DND-41 (cell line): Measurements from ENCODE around the gene PCDH9.

Experiments used
- ATAC-seq: fragments of 200-7000 bp; cut with Tn5 transposase; 3 replicates; pipeline ENCODE4 v1.9.1; 2021; ENCODE audit warnings: low read depth; ENCODE audit not compliant: insufficient read depth
- DNase-seq: peaks from one replicate; pipeline ENCODE4 v3.0.0-alpha.2; 2020
- H2AFZ ChIP-seq: 2 replicates; pipeline ENCODE4 v1.6.0; 2012; ENCODE audit warnings: low read depth, low read length
- H3K27ac ChIP-seq: 2 replicates; pipeline ENCODE4 v1.5.1; 2012; ENCODE audit warnings: low read length, inconsistent platforms
- H3K27me3 ChIP-seq: fragments of 200-600 bp; sonication (generic); 2 replicates; pipeline ENCODE4 v1.6.0; 2012; ENCODE audit warnings: low read length, mild to moderate bottlenecking, inconsistent platforms; ENCODE audit not compliant: insufficient read depth, poor library complexity
- H3K36me3 ChIP-seq: 2 replicates; pipeline ENCODE4 v1.5.1; 2012; ENCODE audit warnings: low read length, inconsistent platforms; ENCODE audit not compliant: insufficient read depth
- H3K4me1 ChIP-seq: 2 replicates; pipeline ENCODE4 v1.5.1; 2012; ENCODE audit warnings: mild to moderate bottlenecking, low read length; ENCODE audit not compliant: insufficient read depth
- H3K4me2 ChIP-seq: 2 replicates; pipeline ENCODE4 v1.6.0; 2012; ENCODE audit warnings: mild to moderate bottlenecking, moderate library complexity, low read length, inconsistent platforms; ENCODE audit not compliant: insufficient read depth
- H3K4me3 ChIP-seq, 2 experiments: fragments of 200-600 bp in 1 of 2; shearing (Covaris generic) in 1 of 2; 2 replicates each; pipeline ENCODE4 v1.5.1; 2012 to 2016; ENCODE audit warnings: inconsistent platforms in 2 of 2, low read length in 2 of 2, mild to moderate bottlenecking in 2 of 2, low read depth in 1 of 2, moderate library complexity in 1 of 2
- H3K79me2 ChIP-seq: 2 replicates; pipeline ENCODE4 v1.6.0; 2012; ENCODE audit warnings: low read length, inconsistent platforms; ENCODE audit not compliant: insufficient read depth
- H3K9ac ChIP-seq: 2 replicates; pipeline ENCODE4 v1.6.0; 2012; ENCODE audit warnings: low read depth, mild to moderate bottlenecking, inconsistent platforms, low read length, moderate library complexity
- H3K9me3 ChIP-seq: 2 replicates; pipeline ENCODE4 v1.5.1; 2012; ENCODE audit warnings: low read length, moderate library complexity, mild to moderate bottlenecking, inconsistent platforms; ENCODE audit not compliant: insufficient read depth, severe bottlenecking
- H4K20me1 ChIP-seq: 2 replicates; pipeline ENCODE4 v1.6.0; 2012; ENCODE audit warnings: low read length; ENCODE audit not compliant: insufficient read depth
- EZH2 ChIP-seq: IDR thresholded peaks from 3 replicates; pipeline ENCODE4 v1.6.1; 2012; ENCODE audit warnings: borderline replicate concordance, low read depth, mild to moderate bottlenecking, moderate library complexity, low read length, inconsistent platforms; ENCODE audit not compliant: severe bottlenecking
- TF ChIP-seq, protein P1 (sequence below): IDR thresholded peaks from 2 replicates; pipeline ENCODE4 v1.5.1; 2012; ENCODE audit warnings: borderline replicate concordance, low read length, moderate library complexity, mild to moderate bottlenecking; ENCODE audit not compliant: poor library complexity, severe bottlenecking; ENCODE audit errors: extremely low read depth

The PCDH9 gene

DNA sequence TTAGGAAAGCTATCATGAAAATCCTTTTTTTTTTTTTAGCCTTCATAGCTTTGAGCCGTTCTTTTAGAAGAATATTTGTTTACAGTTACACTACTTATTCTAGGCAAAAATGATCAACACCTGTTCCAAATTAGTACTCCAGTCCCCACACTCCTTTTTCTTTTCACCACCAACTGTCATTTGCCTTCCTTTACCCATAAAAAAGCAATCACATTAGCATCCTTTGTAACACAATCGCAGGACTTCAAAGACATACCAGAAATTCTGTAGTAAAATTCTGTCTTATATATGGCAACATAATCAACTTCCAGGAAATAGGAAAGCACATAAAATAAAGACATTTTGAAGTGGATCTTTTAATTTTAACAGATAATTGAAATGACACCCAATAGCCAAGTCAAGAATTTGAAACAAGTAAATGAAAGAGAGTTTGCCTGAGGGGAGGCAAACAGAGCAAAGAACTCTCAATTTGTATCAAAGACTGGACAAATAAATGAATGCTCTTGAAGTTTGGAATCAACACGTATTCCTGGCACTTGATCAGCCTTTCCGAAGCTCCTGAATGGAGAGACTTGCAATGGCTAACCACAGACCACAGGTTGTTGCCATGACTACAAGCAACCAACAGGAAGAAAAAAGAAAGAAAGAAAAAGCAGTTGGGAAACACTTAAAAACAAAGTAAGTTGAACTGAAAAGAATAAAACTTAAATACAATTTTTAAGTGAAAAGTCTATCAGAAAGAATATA lies 206.8 kb downstream of the PCDH9 start:
- H3K9me3 ChIP-seq = no peaks in the 10 kb centered on the region
- peaks cover 44% of the 10 kb centered on the region for H3K4me1 ChIP-seq
- peak overlapping the region; percentile 46 for H3K9ac ChIP-seq
- peak overlapping the region in 1 of 2 experiments; percentile 47; a peak in 2 of 4 replicates for H3K4me3 ChIP-seq
- H2AFZ ChIP-seq = peak overlapping the region; percentile 64
- peak overlapping the region; percentile 62 for H3K4me2 ChIP-seq
- ATAC-seq (peak; percentile 84), DNase-seq (peak; percentile 79)
- H3K79me2 ChIP-seq = no peaks in the 10 kb centered on the region
- no peaks in the 10 kb centered on the region for H3K36me3 ChIP-seq
- TF ChIP-seq EZH2 = no peak
- TF ChIP-seq, protein P1, sequence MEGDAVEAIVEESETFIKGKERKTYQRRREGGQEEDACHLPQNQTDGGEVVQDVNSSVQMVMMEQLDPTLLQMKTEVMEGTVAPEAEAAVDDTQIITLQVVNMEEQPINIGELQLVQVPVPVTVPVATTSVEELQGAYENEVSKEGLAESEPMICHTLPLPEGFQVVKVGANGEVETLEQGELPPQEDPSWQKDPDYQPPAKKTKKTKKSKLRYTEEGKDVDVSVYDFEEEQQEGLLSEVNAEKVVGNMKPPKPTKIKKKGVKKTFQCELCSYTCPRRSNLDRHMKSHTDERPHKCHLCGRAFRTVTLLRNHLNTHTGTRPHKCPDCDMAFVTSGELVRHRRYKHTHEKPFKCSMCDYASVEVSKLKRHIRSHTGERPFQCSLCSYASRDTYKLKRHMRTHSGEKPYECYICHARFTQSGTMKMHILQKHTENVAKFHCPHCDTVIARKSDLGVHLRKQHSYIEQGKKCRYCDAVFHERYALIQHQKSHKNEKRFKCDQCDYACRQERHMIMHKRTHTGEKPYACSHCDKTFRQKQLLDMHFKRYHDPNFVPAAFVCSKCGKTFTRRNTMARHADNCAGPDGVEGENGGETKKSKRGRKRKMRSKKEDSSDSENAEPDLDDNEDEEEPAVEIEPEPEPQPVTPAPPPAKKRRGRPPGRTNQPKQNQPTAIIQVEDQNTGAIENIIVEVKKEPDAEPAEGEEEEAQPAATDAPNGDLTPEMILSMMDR = no peak
- H3K27ac ChIP-seq = peak overlapping the region; percentile 93
- H4K20me1 ChIP-seq = no peaks in the 10 kb centered on the region
- H3K27me3 ChIP-seq = no peaks in the 10 kb centered on the region

DNA sequence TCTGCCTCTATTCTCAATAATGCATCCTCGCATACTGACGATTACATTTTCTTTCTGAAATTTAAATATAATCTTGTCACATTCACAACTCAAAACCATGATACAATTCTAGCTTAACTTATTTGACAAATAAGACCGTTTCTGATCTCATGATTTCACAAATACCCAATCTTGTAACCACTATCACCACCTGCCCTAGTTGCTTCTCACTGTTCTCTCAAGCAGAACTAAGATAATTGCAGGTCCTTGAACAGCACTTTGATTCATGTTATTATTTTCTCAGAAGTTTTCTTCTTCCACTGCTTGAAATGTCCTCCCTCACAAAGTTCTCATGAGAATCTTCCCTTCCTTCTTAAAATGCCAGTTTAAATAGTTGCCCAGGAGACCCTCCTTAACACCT lies 211.4 kb downstream of the PCDH9 start:
- ATAC-seq = no peak
- TF ChIP-seq EZH2 = no peak
- TF ChIP-seq, protein P1 = no peak
- H4K20me1 ChIP-seq = no peaks in the 10 kb centered on the region

DNA sequence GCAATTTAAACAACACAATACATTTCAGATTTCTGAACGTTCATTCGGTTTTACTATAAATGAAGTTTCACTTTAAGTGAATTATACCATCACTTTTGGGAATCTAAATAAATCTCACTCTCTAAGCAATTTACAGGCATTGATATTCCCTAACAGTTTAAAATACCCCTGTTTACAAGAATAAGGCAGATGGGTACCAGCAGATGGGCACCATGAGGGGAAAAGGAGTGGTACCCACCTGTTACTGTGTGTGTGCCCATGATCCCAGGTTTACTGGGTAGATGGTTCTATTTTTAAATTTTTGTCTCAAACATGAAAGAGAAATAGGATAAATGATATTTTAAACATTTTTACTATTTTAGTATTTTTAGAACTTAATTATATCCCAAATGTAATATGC lies 212.9 kb downstream of the PCDH9 start:
- no peak for TF ChIP-seq EZH2
- TF ChIP-seq, protein P1 = no peak
- no peak for ATAC-seq
- peaks cover 14% of the 10 kb centered on the region for H3K4me1 ChIP-seq
- H3K9me3 ChIP-seq = no peaks in the 10 kb centered on the region
- no peak overlapping the region for H3K9ac ChIP-seq
- no peak for DNase-seq
- no peak overlapping the region for H3K4me2 ChIP-seq
- no peaks in the 10 kb centered on the region for H4K20me1 ChIP-seq
- H2AFZ ChIP-seq = no peak overlapping the region
- H3K27me3 ChIP-seq = no peaks in the 10 kb centered on the region
- no peak overlapping the region for H3K4me3 ChIP-seq
- no peaks in the 10 kb centered on the region for H3K36me3 ChIP-seq
- no peaks in the 10 kb centered on the region for H3K79me2 ChIP-seq
- H3K27ac ChIP-seq = no peak overlapping the region

More for the DNA sequence above, 211.4 kb downstream of the PCDH9 start:
- Histone ChIP-seq H3K4me1 (peaks cover 29% of the 10 kb centered on the region), H3K27me3 (no peaks in the 10 kb centered on the region), H2AFZ (no peak overlapping the region), H3K79me2 (no peaks in the 10 kb centered on the region), H3K9me3 (no peaks in the 10 kb centered on the region), H3K4me3 (no peak overlapping the region), H3K27ac (no peak overlapping the region), H3K36me3 (no peaks in the 10 kb centered on the region), H3K9ac (no peak overlapping the region), H3K4me2 (no peak overlapping the region)
- no peak for DNase-seq
